Neuronal stem cell (in vitro differentiated cells): ENCODE data around the gene TRPM5.

ENCODE experiments used
- DNase-seq: peaks from one replicate; pipeline ENCODE4 v3.0.0-alpha.2; 2013; ENCODE audit warnings: low spot score
- H2AFZ ChIP-seq: one replicate; pipeline ENCODE4 v1.6.1; 2013; ENCODE audit warnings: mild to moderate bottlenecking, low read length, inconsistent platforms
- H2AK5ac ChIP-seq: 2 replicates; pipeline ENCODE4 v1.6.1; 2013; ENCODE audit warnings: low read depth, mild to moderate bottlenecking, inconsistent platforms, low read length, moderate library complexity, mixed read lengths
- H2BK120ac ChIP-seq: 2 replicates; pipeline ENCODE4 v1.6.1; 2013; ENCODE audit warnings: low read depth, mild to moderate bottlenecking, inconsistent platforms, low read length, moderate library complexity, mixed read lengths
- H2BK12ac ChIP-seq: one replicate; pipeline ENCODE4 v1.6.1; 2013; ENCODE audit warnings: low read length, inconsistent platforms
- H2BK15ac ChIP-seq: 2 replicates; pipeline ENCODE4 v1.6.1; 2013; ENCODE audit warnings: mild to moderate bottlenecking, low read length, inconsistent platforms, mixed read lengths
- H2BK5ac ChIP-seq: one replicate; pipeline ENCODE4 v1.6.1; 2013; ENCODE audit warnings: inconsistent platforms, mild to moderate bottlenecking, low read length, moderate library complexity
- H3K14ac ChIP-seq: one replicate; pipeline ENCODE4 v1.6.1; 2013; ENCODE audit warnings: low read length, inconsistent platforms
- H3K18ac ChIP-seq: 2 replicates; pipeline ENCODE4 v1.6.1; 2013; ENCODE audit warnings: low read length, inconsistent platforms
- H3K23ac ChIP-seq: 2 replicates; pipeline ENCODE4 v1.6.1; 2013; ENCODE audit warnings: low read depth, mild to moderate bottlenecking, mixed read lengths, low read length, inconsistent platforms; ENCODE audit not compliant: poor library complexity
- H3K27ac ChIP-seq: replicated peaks from 3 replicates; pipeline ENCODE4 v1.5.1; 2013; ENCODE audit warnings: low read length, inconsistent platforms
- H3K27me3 ChIP-seq, 3 experiments: 2 replicates each; pipeline ENCODE4 v1.6.1; 2013; ENCODE audit warnings: low read length in 3 of 3, mild to moderate bottlenecking in 2 of 3, inconsistent platforms in 1 of 3, low read depth in 1 of 3, mixed read lengths in 1 of 3, moderate library complexity in 1 of 3; ENCODE audit not compliant: control insufficient read depth in 3 of 3, insufficient read depth in 3 of 3
- H3K36me3 ChIP-seq, 2 donors: replicated peaks in 1 of 2; 2 replicates each; pipeline ENCODE4 v1.6.1; 2013; ENCODE audit warnings: low read length in 2 of 2; ENCODE audit not compliant: control insufficient read depth in 2 of 2, insufficient read depth in 2 of 2
- H3K4ac ChIP-seq: 2 replicates; pipeline ENCODE4 v1.6.1; 2013; ENCODE audit warnings: inconsistent platforms, mild to moderate bottlenecking, low read length, moderate library complexity
- H3K4me1 ChIP-seq, 2 donors: 1 replicate in 1 of 2; 2 replicates in 1 of 2; pipeline ENCODE4 v1.6.1; 2013; ENCODE audit warnings: low read length in 2 of 2, low read depth in 1 of 2; ENCODE audit not compliant: control insufficient read depth in 2 of 2, insufficient read depth in 1 of 2
- H3K4me2 ChIP-seq: one replicate; pipeline ENCODE4 v1.6.1; 2013; ENCODE audit warnings: mild to moderate bottlenecking, low read length, inconsistent platforms; ENCODE audit not compliant: insufficient read depth, poor library complexity, severe bottlenecking
- H3K4me3 ChIP-seq, 2 donors: 2 replicates each; pipeline ENCODE4 v1.5.1; 2013; ENCODE audit warnings: low read length in 2 of 2, mild to moderate bottlenecking in 2 of 2, inconsistent platforms in 1 of 2, moderate library complexity in 1 of 2
- H3K79me1 ChIP-seq: one replicate; pipeline ENCODE4 v1.6.1; 2013; ENCODE audit warnings: low read depth, mild to moderate bottlenecking, inconsistent platforms, low read length, moderate library complexity
- H3K9ac ChIP-seq: one replicate; pipeline ENCODE4 v1.6.1; 2013; ENCODE audit warnings: mild to moderate bottlenecking, low read depth, low read length, inconsistent platforms; ENCODE audit not compliant: poor library complexity
- H3K9me3 ChIP-seq, 2 donors: replicated peaks in 1 of 2; 2 replicates each; pipeline versions ENCODE3 to v1.6.1; 2013; ENCODE audit warnings: low read length in 2 of 2, mild to moderate bottlenecking in 2 of 2, inconsistent platforms in 1 of 2, low read depth in 1 of 2, mixed read lengths in 1 of 2, moderate library complexity in 1 of 2; ENCODE audit not compliant: control insufficient read depth in 2 of 2, insufficient read depth in 1 of 2
- H4K8ac ChIP-seq: one replicate; pipeline ENCODE4 v1.6.1; 2013; ENCODE audit warnings: low read depth, mild to moderate bottlenecking, inconsistent platforms, low read length, moderate library complexity
- H4K91ac ChIP-seq: one replicate; pipeline ENCODE4 v1.6.1; 2013; ENCODE audit warnings: low read length, low read depth, mild to moderate bottlenecking, inconsistent platforms; ENCODE audit not compliant: poor library complexity
- WGBS, 2 donors: extraction: QIAGEN DNeasy Blood & Tissue Kit; methylation state at CpG; one replicate each; pipeline ENCODE4 v1.1.7; 2013; ENCODE audit warnings: missing lambda C conversion rate in 2 of 2, mixed read lengths in 1 of 2; ENCODE audit not compliant: insufficient read length in 2 of 2, insufficient replicate concordance in 1 of 2; ENCODE audit errors: extremely low coverage in 2 of 2; 5-methylcytosine and 5-hydroxymethylcytosine counted together

TRPM5 gene

GRCh38 chr11:2466069-2466801 is 21.9 kb upstream of the TRPM5 start:
- Histone ChIP-seq H3K14ac (peak overlapping the region; percentile 44), H3K27ac (no peak overlapping the region), H2BK12ac (peak overlapping the region; percentile 41), H3K23ac (no peak overlapping the region), H3K4me3 (no peak overlapping the region), H2AK5ac (peak overlapping the region; percentile 95), H4K91ac (no peak overlapping the region), H3K79me1 (no peaks in the 10 kb centered on the region), H2BK5ac (peak overlapping the region; percentile 75), H3K36me3 (no peaks in the 10 kb centered on the region), H4K8ac (no peak overlapping the region), H2AFZ (no peak overlapping the region), H2BK15ac (no peak overlapping the region), H2BK120ac (no peak overlapping the region), H3K9ac (no peak overlapping the region), H3K4ac (no peak overlapping the region), H3K4me1 (no peaks in the 10 kb centered on the region), H3K18ac (peak overlapping the region; percentile 33), H3K4me2 (no peak overlapping the region), H3K27me3 (peaks cover 0 to 21% (median 0%) of the 10 kb centered on the region in 3 experiments), H3K9me3 (no peaks in the 10 kb centered on the region)
- whole genome bisulfite sequencing, 2 donors, result no CpG with 5 or more reads among the region's 9 CpGs
- no peak for DNase-seq

- Histone ChIP-seq H3K4me2 (no peak overlapping the region), H2AK5ac (peak overlapping the region; percentile 4), H2AFZ (no peak overlapping the region), H3K9ac (no peak overlapping the region), H3K79me1 (no peaks in the 10 kb centered on the region), H4K91ac (no peak overlapping the region), H2BK15ac (no peak overlapping the region), H3K9me3 (no peaks in the 10 kb centered on the region), H4K8ac (no peak overlapping the region), H3K36me3 (no peaks in the 10 kb centered on the region), H3K4me3 (no peak overlapping the region), H2BK12ac (no peak overlapping the region), H3K4ac (no peak overlapping the region), H3K27me3 (peaks cover 0 to 27% (median 0%) of the 10 kb centered on the region in 3 experiments), H3K27ac (no peak overlapping the region), H3K4me1 (no peaks in the 10 kb centered on the region), H3K18ac (peak overlapping the region; percentile 29), H3K23ac (peak overlapping the region; percentile 40), H2BK5ac (peak overlapping the region; percentile 75), H3K14ac (peak overlapping the region; percentile 44), H2BK120ac (no peak overlapping the region)
- WGBS, 2 donors, result no CpG with 5 or more reads among the region's 20 CpGs
- DNase-seq, result no peak
These were observed 21.1 kb upstream of the TRPM5 start for GRCh38 chr11:2465202-2466068.

GRCh38 chr11:2464451-2465165 is 20.3 kb upstream of the TRPM5 start:
- no peaks in the 10 kb centered on the region for H3K79me1 ChIP-seq
- H3K4me2 ChIP-seq, result no peak overlapping the region
- H3K4ac ChIP-seq, result no peak overlapping the region
- no peak overlapping the region for H3K27ac ChIP-seq
- no peak overlapping the region for H3K18ac ChIP-seq
- H3K9me3 ChIP-seq, result no peaks in the 10 kb centered on the region
- H3K4me3 ChIP-seq, result no peak overlapping the region
- H2AFZ ChIP-seq, result no peak overlapping the region
- H3K14ac ChIP-seq, result no peak overlapping the region
- DNase-seq, result no peak
- no peaks in the 10 kb centered on the region for H3K36me3 ChIP-seq
- no peak overlapping the region for H2AK5ac ChIP-seq
- H2BK15ac ChIP-seq, result no peak overlapping the region
- no peak overlapping the region for H3K9ac ChIP-seq
- no peak overlapping the region for H3K23ac ChIP-seq
- H2BK120ac ChIP-seq, result peak overlapping the region; percentile 68
- H3K4me1 ChIP-seq, result peaks cover 0 to 4% of the 10 kb centered on the region in 2 donors
- peaks cover 0 to 27% (median 0%) of the 10 kb centered on the region in 3 experiments for H3K27me3 ChIP-seq
- H2BK12ac ChIP-seq, result no peak overlapping the region
- no peak overlapping the region for H4K91ac ChIP-seq
- WGBS, 2 donors, result no CpG with 5 or more reads among the region's 13 CpGs
- H4K8ac ChIP-seq, result no peak overlapping the region
- no peak overlapping the region for H2BK5ac ChIP-seq
